Activated CD8-positive, alpha-beta memory T cell treated with anti-CD3 and anti-CD28 coated beads, Interleukin-2, amount 50 U/mL, for 1 hour (primary cell): ENCODE results near the gene CDK5RAP2.

Source experiments
- DNase-seq: peaks from one replicate; pipeline ENCODE4 v3.0.0-alpha.2; 2020; ENCODE audit errors: extremely low read depth

CDK5RAP2 gene

GRCh38 chr9:120436983-120437475 is 142.9 kb downstream of the CDK5RAP2 start:
- no peak for DNase-seq

- DNase-seq: no peak
Observed at GRCh38 chr9:120436446-120436845, 143.5 kb downstream of the CDK5RAP2 start.

- no peak for DNase-seq
Observed at GRCh38 chr9:120435091-120435490, 144.9 kb downstream of the CDK5RAP2 start.

- no peak for DNase-seq
Observed at GRCh38 chr9:120434532-120434931, 145.4 kb downstream of the CDK5RAP2 start.

GRCh38 chr9:120433701-120434100 is 146.3 kb downstream of the CDK5RAP2 start:
- DNase-seq: no peak

- DNase-seq: no peak
Observed at GRCh38 chr9:120432600-120432999, 147.4 kb downstream of the CDK5RAP2 start.

- no peak for DNase-seq
Observed at GRCh38 chr9:120431268-120431667, 148.7 kb downstream of the CDK5RAP2 start.

GRCh38 chr9:120424248-120424647 is 155.7 kb downstream of the CDK5RAP2 start:
- DNase-seq: no peak

- no peak for DNase-seq
Observed at GRCh38 chr9:120423812-120424211, 156.2 kb downstream of the CDK5RAP2 start.

GRCh38 chr9:120421977-120422376 is 158.0 kb downstream of the CDK5RAP2 start:
- no peak for DNase-seq

- DNase-seq: no peak
Observed at GRCh38 chr9:120418315-120418714, 161.7 kb downstream of the CDK5RAP2 start.

- no peak for DNase-seq
Observed at GRCh38 chr9:120416781-120417427, 163.1 kb downstream of the CDK5RAP2 start.

- DNase-seq: no peak
Observed at GRCh38 chr9:120413121-120414048, 166.6 kb downstream of the CDK5RAP2 start.

- no peak for DNase-seq
Observed at GRCh38 chr9:120412425-120412951, 167.5 kb downstream of the CDK5RAP2 start.

- no peak for DNase-seq
Observed at GRCh38 chr9:120411862-120412424, 168.0 kb downstream of the CDK5RAP2 start.

- no peak for DNase-seq
Observed at GRCh38 chr9:120410925-120411501, 169.0 kb downstream of the CDK5RAP2 start.

GRCh38 chr9:120408680-120409258 is 171.2 kb downstream of the CDK5RAP2 start:
- DNase-seq: no peak

- DNase-seq: no peak
Observed at GRCh38 chr9:120405860-120406259, 174.1 kb downstream of the CDK5RAP2 start.

- DNase-seq: no peak
Observed at GRCh38 chr9:120405134-120405533, 174.8 kb downstream of the CDK5RAP2 start.

- DNase-seq: no peak
Observed at GRCh38 chr9:120403543-120403856, 176.5 kb downstream of the CDK5RAP2 start.

GRCh38 chr9:120402741-120403542 is 177.0 kb downstream of the CDK5RAP2 start:
- no peak for DNase-seq
